ENCODE data around the gene ARPP19.
"Not testable (repeated sequence)": the region's sequence is repeated elsewhere in the genome, so short reads cannot be mapped to it uniquely, and the experiment has no call there.

The ARPP19 gene

DNA sequence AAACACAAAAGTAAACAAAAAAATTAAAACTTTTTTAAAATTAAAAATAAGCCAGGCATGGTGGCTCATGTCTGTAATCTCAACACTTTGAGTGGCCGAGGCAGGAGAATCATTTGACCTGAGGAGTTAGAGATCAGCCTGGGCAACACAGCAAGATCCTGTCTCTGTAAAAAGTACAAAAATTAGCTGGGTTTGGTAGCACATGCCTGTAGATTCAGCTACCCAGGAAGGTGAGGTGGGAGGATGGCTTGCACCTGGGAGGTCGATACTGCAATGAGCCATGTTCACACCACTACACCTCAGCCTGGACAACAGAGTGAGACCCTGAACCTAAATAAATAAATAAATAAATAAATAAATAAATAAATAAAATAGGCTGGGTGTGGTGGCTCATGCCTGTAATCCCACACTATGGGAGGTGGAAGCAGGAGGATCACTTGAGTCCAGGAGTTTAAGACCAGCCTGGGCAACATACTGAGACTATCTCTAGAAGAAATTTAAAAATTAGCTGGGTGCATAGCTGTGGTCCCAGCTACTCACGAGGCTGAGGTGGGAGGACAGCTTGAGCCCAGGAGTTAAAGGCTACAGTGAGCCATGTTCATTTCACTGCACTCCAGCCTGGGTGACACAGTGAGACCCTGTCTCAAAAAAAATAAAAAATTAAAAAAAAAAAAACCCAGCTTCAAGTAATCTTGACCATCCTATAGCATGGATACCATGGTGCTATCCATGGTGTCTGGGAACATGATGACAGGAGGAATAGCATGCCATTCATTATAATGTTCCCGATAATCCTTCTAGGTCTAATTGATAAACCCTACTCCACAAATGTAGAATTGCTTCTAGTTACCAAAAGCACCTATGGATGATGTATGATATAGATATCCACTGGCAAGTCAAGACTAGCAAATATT is 44.4 kb downstream of the ARPP19 start:
- H3K27me3 ChIP-seq (replicated peaks; ENCODE audit: control insufficient read depth, insufficient read depth, low read length) = no peaks in the 10 kb centered on the region
- peaks cover 28% of the 10 kb centered on the region for H3K4me1 ChIP-seq (ENCODE audit: control insufficient read depth, insufficient read depth, low read length)
- DNase-seq (ENCODE audit: low read depth) = no peak
- no peak overlapping the region for H3K9ac ChIP-seq (ENCODE audit: low read length)
- H3K4me3 ChIP-seq (ENCODE audit: low read length) = no peak overlapping the region
- no peaks in the 10 kb centered on the region for H3K36me3 ChIP-seq (ENCODE audit: control insufficient read depth, insufficient read depth, low read length, severe bottlenecking)
- H3K9me3 ChIP-seq (ENCODE audit: control insufficient read depth, low read length) = no peaks in the 10 kb centered on the region

DNA sequence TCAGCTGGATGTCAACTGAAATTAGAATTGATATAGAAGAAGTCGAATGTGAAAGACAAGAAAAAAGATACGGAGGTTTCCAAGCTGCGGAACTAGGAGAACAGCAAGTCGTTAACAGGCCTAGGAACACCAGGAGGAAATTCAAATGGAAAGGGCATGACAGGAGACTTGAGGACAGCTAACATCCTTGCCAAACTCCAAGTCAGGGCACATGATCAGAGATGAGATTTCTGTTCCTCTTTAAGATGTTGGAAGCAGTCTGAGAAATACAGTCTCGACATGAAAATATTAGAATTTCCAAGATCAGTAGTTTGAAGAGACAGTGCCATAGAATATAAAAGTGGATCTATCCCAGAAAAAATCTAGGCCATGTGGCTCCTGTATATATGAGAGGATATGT is 45.2 kb downstream of the ARPP19 start:
- H3K4me1 ChIP-seq (ENCODE audit: control insufficient read depth, insufficient read depth, low read length) = peaks cover 26% of the 10 kb centered on the region
- H3K9ac ChIP-seq (ENCODE audit: low read length) = no peak overlapping the region
- H3K4me3 ChIP-seq (ENCODE audit: low read length) = peak overlapping the region; percentile 4
- no peak for DNase-seq (ENCODE audit: low read depth)
- H3K9me3 ChIP-seq (ENCODE audit: control insufficient read depth, low read length) = no peaks in the 10 kb centered on the region
- H3K36me3 ChIP-seq (ENCODE audit: control insufficient read depth, insufficient read depth, low read length, severe bottlenecking) = no peaks in the 10 kb centered on the region
- no peaks in the 10 kb centered on the region for H3K27me3 ChIP-seq (replicated peaks; ENCODE audit: control insufficient read depth, insufficient read depth, low read length)

DNA sequence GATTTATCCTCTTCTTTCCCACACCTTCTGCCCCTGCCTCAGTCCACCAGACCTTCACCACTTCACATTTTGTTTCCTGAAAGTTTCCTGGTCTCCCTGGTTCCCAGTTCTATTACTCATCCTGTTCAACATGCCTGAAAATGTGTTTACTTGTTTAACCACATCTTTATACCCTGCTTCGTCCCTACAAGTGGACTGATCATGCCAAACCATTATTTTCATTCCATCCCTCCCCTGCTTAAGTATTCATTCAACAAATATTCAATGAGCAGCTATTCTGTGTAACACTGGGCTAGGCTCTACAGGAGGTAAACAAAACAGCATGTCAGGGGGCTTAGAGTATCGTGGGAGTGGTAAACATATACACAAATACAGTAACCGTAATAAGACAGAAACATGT is 45.6 kb downstream of the ARPP19 start:
- Histone ChIP-seq H3K9me3 (ENCODE audit: control insufficient read depth, low read length) (no peaks in the 10 kb centered on the region), H3K27me3 (replicated peaks; ENCODE audit: control insufficient read depth, insufficient read depth, low read length) (no peaks in the 10 kb centered on the region), H3K36me3 (ENCODE audit: control insufficient read depth, insufficient read depth, low read length, severe bottlenecking) (no peaks in the 10 kb centered on the region), H3K4me3 (ENCODE audit: low read length) (peak overlapping the region; percentile 4), H3K9ac (ENCODE audit: low read length) (no peak overlapping the region), H3K4me1 (ENCODE audit: control insufficient read depth, insufficient read depth, low read length) (peaks cover 26% of the 10 kb centered on the region)
- DNase-seq (ENCODE audit: low read depth) = peak; percentile 56

DNA sequence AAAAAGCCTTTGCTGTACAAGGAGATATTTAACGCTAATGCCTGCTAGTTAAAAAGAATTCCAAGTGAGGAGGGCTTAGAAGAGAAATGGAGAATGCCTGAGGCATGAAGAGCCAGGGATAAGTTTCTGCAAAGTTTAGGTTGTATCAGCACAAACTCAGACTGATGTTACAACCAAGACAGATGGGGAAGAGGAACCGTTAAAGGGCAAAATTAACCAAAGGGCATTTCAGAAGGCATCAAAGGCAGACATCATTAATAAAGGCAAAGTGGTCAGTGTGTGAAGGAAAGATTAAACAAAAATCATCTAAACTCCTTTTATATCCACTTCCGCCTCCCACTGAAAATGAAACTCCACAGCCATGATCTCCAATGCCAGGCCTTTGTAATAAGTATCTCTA is 47.1 kb downstream of the ARPP19 start:
- Histone ChIP-seq H3K9ac (ENCODE audit: low read length) (no peak overlapping the region), H3K27me3 (replicated peaks; ENCODE audit: control insufficient read depth, insufficient read depth, low read length) (no peaks in the 10 kb centered on the region), H3K36me3 (ENCODE audit: control insufficient read depth, insufficient read depth, low read length, severe bottlenecking) (no peaks in the 10 kb centered on the region), H3K4me1 (ENCODE audit: control insufficient read depth, insufficient read depth, low read length) (peaks cover 19% of the 10 kb centered on the region), H3K9me3 (ENCODE audit: control insufficient read depth, low read length) (no peaks in the 10 kb centered on the region), H3K4me3 (ENCODE audit: low read length) (no peak overlapping the region)
- DNase-seq (ENCODE audit: low read depth) = no peak

DNA sequence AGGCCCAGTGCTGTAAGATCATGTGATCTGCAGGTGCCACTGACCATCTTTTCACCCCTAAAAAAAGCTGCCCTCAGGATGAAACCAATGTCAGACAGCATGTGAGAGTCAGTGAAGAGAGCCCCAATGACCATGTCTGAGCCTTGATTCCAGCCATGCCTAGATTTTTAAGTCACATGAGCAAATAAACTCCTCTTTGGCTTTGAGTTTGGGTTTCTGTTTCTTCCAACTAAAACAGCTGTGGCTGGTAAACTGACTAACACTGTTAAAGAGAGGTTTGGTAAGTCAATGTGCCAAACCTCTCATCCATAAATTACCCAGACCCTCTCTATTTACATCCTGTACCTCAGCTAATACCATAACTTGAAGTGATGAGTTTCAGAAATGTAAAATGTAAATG is 48.4 kb downstream of the ARPP19 start:
- DNase-seq (ENCODE audit: low read depth) = no peak
- peaks cover 19% of the 10 kb centered on the region for H3K4me1 ChIP-seq (ENCODE audit: control insufficient read depth, insufficient read depth, low read length)
- H3K4me3 ChIP-seq (ENCODE audit: low read length) = no peak overlapping the region
- no peaks in the 10 kb centered on the region for H3K27me3 ChIP-seq (replicated peaks; ENCODE audit: control insufficient read depth, insufficient read depth, low read length)
- H3K9me3 ChIP-seq (ENCODE audit: control insufficient read depth, low read length) = no peaks in the 10 kb centered on the region
- H3K9ac ChIP-seq (ENCODE audit: low read length) = no peak overlapping the region
- H3K36me3 ChIP-seq (ENCODE audit: control insufficient read depth, insufficient read depth, low read length, severe bottlenecking) = no peaks in the 10 kb centered on the region

DNA sequence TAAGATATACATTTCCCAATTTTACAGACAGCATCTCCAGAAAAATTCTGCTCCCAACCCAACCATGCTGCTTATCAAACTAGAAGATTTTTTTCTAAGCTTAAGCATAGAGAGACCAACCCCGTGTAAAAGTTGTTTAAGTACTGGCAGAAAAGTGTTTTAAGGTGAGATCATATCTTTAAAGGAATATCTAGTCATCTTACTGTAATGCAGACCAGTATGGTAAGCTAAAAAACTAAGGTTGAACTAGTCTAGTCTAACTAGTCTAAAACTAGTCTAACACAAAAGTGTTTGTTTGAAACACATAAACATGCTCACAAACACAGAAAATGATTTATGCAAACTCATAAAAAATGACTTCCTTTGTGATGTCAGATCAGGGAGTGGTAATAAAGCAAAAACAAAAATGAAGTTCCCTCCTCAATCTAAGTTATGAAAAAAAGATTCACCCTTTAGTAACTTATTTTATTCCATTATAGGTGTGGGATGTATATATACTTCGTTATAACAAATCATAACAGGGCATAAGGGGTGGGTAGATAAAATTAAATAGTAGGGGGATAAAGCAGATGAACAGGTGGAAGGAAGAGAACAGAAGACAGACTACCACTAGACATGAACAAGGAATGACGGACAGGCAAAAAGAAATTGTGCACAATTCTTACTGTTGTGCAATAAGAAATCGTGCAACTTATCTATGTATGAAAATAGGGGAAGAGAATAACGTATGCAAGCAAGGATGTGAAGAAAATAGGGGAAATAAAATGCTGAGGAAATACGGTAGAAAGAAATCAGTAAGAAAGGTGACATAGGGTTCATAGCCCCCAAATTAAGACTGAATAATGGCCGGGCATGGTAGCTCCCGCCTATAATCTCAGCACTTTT is 50.1 kb downstream of the ARPP19 start:
- Histone ChIP-seq H3K9me3 (ENCODE audit: control insufficient read depth, low read length) (no peaks in the 10 kb centered on the region), H3K4me3 (ENCODE audit: low read length) (no peak overlapping the region), H3K9ac (ENCODE audit: low read length) (no peak overlapping the region), H3K36me3 (ENCODE audit: control insufficient read depth, insufficient read depth, low read length, severe bottlenecking) (no peaks in the 10 kb centered on the region), H3K27me3 (replicated peaks; ENCODE audit: control insufficient read depth, insufficient read depth, low read length) (no peaks in the 10 kb centered on the region), H3K4me1 (ENCODE audit: control insufficient read depth, insufficient read depth, low read length) (peaks cover 19% of the 10 kb centered on the region)
- peak; percentile 4 for DNase-seq (ENCODE audit: low read depth)

DNA sequence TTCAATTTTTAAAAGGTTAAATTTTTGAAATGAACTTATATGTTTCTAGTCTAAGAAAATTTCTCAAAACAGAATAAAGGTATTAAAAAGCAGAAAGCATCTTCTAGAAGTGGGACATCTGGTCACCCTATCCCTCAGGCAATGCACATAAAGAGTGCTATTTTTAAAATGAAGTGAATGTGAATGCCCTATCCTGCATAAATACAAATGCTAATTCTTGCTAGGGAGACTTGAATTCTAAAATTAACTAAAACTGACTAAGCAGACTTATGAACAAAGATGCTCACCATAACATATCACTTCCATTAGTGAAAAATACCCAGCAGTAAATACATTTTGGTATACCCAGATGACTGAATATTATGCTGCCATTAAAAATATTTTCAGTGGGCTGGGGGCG is 51.8 kb downstream of the ARPP19 start:
- no peak overlapping the region for H3K9ac ChIP-seq (ENCODE audit: low read length)
- no peaks in the 10 kb centered on the region for H3K9me3 ChIP-seq (ENCODE audit: control insufficient read depth, low read length)
- H3K4me1 ChIP-seq (ENCODE audit: control insufficient read depth, insufficient read depth, low read length) = peaks cover 5% of the 10 kb centered on the region
- H3K27me3 ChIP-seq (replicated peaks; ENCODE audit: control insufficient read depth, insufficient read depth, low read length) = no peaks in the 10 kb centered on the region
- H3K36me3 ChIP-seq (ENCODE audit: control insufficient read depth, insufficient read depth, low read length, severe bottlenecking) = no peaks in the 10 kb centered on the region
- DNase-seq (ENCODE audit: low read depth) = no peak
- H3K4me3 ChIP-seq (ENCODE audit: low read length) = no peak overlapping the region

DNA sequence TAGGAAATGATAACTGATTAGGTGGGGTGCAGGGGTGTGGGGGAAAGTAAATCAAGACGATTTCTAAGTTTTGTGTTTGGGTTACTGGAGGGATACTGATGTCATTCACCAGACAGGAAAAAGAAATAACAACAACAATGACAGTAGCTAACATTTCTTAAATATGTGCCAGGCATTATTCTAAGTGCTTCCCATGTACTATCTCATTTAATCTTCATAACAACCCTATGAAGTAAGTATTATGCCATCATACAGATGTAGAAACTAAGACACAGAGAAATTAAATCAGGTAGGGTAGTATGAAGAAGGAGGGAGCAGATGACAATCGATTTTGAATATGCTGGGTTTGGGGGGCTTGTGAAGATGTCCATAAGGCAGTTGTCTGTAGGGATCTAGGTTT is 53.5 kb downstream of the ARPP19 start:
- Histone ChIP-seq H3K4me1 (ENCODE audit: control insufficient read depth, insufficient read depth, low read length) (peaks cover 5% of the 10 kb centered on the region), H3K9ac (ENCODE audit: low read length) (no peak overlapping the region), H3K9me3 (ENCODE audit: control insufficient read depth, low read length) (no peaks in the 10 kb centered on the region), H3K36me3 (ENCODE audit: control insufficient read depth, insufficient read depth, low read length, severe bottlenecking) (no peaks in the 10 kb centered on the region), H3K27me3 (replicated peaks; ENCODE audit: control insufficient read depth, insufficient read depth, low read length) (no peaks in the 10 kb centered on the region), H3K4me3 (ENCODE audit: low read length) (no peak overlapping the region)
- DNase-seq (ENCODE audit: low read depth) = no peak

DNA sequence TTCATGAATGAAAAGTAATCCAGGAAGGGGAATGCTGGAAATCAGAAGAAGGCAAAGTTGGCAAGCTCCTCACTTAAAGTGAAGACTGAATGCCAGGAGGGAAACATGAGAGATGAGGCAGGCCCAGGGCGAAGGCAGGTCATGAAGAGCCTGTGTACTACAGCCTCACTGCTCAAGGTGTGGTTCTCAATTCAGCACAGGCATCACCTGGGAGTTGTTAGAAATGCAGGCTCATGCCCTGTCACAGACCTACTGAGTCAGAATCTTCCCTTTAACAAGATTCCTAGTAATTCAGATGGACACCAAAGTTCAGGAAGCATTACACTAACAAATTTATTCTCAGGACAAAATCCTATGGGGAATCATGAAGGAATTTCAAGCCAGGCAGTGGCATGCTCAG is 54.3 kb downstream of the ARPP19 start:
- Histone ChIP-seq H3K9ac (ENCODE audit: low read length) (no peak overlapping the region), H3K4me1 (ENCODE audit: control insufficient read depth, insufficient read depth, low read length) (peaks cover 5% of the 10 kb centered on the region), H3K4me3 (ENCODE audit: low read length) (no peak overlapping the region), H3K9me3 (ENCODE audit: control insufficient read depth, low read length) (no peaks in the 10 kb centered on the region), H3K36me3 (ENCODE audit: control insufficient read depth, insufficient read depth, low read length, severe bottlenecking) (no peaks in the 10 kb centered on the region), H3K27me3 (replicated peaks; ENCODE audit: control insufficient read depth, insufficient read depth, low read length) (no peaks in the 10 kb centered on the region)
- no peak for DNase-seq (ENCODE audit: low read depth)

DNA sequence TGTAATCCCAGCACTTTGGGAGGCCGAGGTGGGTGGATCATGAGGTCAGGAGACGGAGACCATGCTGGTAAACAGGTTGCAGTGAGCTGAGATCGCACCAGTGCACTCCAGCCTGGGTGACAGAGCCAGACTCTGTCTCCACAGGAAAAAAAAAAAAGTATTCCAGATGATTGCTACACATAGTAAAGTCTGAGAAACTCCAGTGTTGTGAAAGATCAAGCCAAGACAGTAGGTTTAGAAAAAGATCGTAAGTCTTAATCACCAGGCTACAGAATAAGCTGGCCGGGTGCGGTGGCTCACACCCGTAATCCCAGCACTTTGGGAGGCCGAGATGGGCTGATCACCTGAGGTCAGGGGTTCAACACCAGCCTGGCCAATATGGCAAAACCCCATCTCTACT is 56.0 kb downstream of the ARPP19 start:
- not testable (repeated sequence) for H3K9me3 ChIP-seq (ENCODE audit: control insufficient read depth, low read length); DNase-seq (ENCODE audit: low read depth); H3K4me3 ChIP-seq (ENCODE audit: low read length); H3K36me3 ChIP-seq (ENCODE audit: control insufficient read depth, insufficient read depth, low read length, severe bottlenecking); H3K4me1 ChIP-seq (ENCODE audit: control insufficient read depth, insufficient read depth, low read length); H3K9ac ChIP-seq (ENCODE audit: low read length); H3K27me3 ChIP-seq (replicated peaks; ENCODE audit: control insufficient read depth, insufficient read depth, low read length)

DNA sequence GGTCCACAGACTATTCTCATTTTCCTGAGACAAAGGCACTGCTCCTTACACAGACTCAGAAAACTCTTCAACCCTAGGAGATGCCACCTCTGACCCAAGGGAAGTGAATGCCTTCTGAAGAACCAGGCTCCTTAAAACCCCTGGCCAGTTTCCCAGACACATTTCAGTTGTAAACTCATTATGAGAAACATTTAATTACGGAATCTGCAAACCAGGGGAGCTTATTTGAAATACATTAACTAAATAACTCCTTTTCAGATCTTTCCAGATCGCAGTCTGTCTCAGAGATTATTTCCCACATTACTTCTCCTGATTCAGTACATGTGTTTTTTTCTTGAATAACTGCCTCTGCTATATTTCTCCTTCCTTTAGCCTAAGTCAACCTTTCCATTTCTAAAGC is 57.7 kb downstream of the ARPP19 start:
- H3K4me1 ChIP-seq (ENCODE audit: control insufficient read depth, insufficient read depth, low read length) = peaks cover 5% of the 10 kb centered on the region
- H3K27me3 ChIP-seq (replicated peaks; ENCODE audit: control insufficient read depth, insufficient read depth, low read length) = no peaks in the 10 kb centered on the region
- no peak overlapping the region for H3K4me3 ChIP-seq (ENCODE audit: low read length)
- no peak overlapping the region for H3K9ac ChIP-seq (ENCODE audit: low read length)
- DNase-seq (ENCODE audit: low read depth) = no peak
- no peaks in the 10 kb centered on the region for H3K9me3 ChIP-seq (ENCODE audit: control insufficient read depth, low read length)
- no peaks in the 10 kb centered on the region for H3K36me3 ChIP-seq (ENCODE audit: control insufficient read depth, insufficient read depth, low read length, severe bottlenecking)

Measured in adipocyte (in vitro differentiated cells).